Measurements from ENCODE around the gene PAX5. TPM values are rescaled to one million over a fixed set of nuclear protein-coding genes. Genes with fewer than 3 reads are reported as not detected.

PAX5 gene
- total and polyA plus RNA-seq, 3 donors from 2014 or later = 0.79 to 1.9 (median 1.3) TPM

DNA sequence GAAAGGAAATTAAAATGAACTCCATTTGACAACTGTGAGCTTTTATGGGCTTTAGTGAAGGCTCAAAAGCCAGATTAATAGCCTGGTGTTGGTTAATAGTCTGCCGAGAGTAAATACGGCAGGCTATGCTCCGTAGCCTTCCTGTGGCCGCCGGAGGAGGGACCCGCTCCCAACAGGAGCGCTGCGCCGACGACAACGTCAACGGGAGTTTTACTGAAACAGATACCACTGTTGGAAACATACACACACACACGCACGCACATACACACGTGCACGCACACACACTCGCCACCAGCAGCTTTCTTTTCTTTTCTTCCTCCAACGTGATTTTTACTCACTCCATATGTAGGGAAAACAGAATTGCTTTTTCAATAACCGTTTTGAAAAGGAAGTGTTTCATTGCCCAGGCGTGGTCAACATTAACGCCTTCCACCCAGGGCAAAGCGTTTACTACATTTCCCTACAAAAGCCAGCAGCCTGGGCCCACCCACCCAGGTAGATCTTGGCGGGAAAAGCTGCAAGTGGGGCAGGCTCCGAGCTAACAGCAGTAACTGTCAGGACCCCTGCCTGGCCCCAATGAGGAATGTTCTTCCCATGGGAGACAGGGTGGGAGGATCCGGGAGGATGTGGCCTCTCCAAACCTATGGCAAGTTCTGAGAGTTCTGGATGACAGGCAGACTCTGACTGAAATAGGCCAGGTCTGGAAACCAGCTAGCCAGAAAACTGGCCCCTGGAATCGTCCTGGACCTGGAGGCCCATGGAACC lies 72.3 kb downstream of the PAX5 start:
- H3K4me3 ChIP-seq = no peak overlapping the region
- H3K27me3 ChIP-seq = no peaks in the 10 kb centered on the region
- intact Hi-C loops (cut with DNase I; ENCODE audit: low total_unique reads) = no loop called here
- 36 to 42% methylated on average over 26 of the region's 26 CpGs for WGBS, 2 donors
- H3K27ac ChIP-seq = no peak overlapping the region
- H3K4me1 ChIP-seq = no peaks in the 10 kb centered on the region
- H3K36me3 ChIP-seq (ENCODE audit: low read depth, missing control alignments) = no peaks in the 10 kb centered on the region
- no peak for DNase-seq
- TF ChIP-seq, protein P1, sequence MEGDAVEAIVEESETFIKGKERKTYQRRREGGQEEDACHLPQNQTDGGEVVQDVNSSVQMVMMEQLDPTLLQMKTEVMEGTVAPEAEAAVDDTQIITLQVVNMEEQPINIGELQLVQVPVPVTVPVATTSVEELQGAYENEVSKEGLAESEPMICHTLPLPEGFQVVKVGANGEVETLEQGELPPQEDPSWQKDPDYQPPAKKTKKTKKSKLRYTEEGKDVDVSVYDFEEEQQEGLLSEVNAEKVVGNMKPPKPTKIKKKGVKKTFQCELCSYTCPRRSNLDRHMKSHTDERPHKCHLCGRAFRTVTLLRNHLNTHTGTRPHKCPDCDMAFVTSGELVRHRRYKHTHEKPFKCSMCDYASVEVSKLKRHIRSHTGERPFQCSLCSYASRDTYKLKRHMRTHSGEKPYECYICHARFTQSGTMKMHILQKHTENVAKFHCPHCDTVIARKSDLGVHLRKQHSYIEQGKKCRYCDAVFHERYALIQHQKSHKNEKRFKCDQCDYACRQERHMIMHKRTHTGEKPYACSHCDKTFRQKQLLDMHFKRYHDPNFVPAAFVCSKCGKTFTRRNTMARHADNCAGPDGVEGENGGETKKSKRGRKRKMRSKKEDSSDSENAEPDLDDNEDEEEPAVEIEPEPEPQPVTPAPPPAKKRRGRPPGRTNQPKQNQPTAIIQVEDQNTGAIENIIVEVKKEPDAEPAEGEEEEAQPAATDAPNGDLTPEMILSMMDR (IDR thresholded peaks at IDR 0.05) = no peak
- no peak for TF ChIP-seq POLR2A (IDR thresholded peaks at IDR 0.05)
- no peaks in the 10 kb centered on the region for H3K9me3 ChIP-seq

- TF ChIP-seq, protein P1 (IDR thresholded peaks at IDR 0.05) = no peak
- no peak for TF ChIP-seq POLR2A (IDR thresholded peaks at IDR 0.05)
- H3K27me3 ChIP-seq = no peaks in the 10 kb centered on the region
- intact Hi-C loops (cut with DNase I; ENCODE audit: low total_unique reads) = no loop called here
- H3K27ac ChIP-seq = no peak overlapping the region
- H3K4me1 ChIP-seq = no peaks in the 10 kb centered on the region
- H3K36me3 ChIP-seq (ENCODE audit: low read depth, missing control alignments) = no peaks in the 10 kb centered on the region
- no peak for DNase-seq
- 73 to 74% methylated on average over 4 of the region's 4 CpGs for WGBS, 2 donors
- H3K9me3 ChIP-seq = no peaks in the 10 kb centered on the region
- no peak overlapping the region for H3K4me3 ChIP-seq
These were observed 73.0 kb downstream of the PAX5 start for GRCh38 chr9:36961051-36961450.

GRCh38 chr9:36960575-36960955 lies 73.5 kb downstream of the PAX5 start:
- Histone ChIP-seq H3K9me3 (no peaks in the 10 kb centered on the region), H3K36me3 (ENCODE audit: low read depth, missing control alignments) (no peaks in the 10 kb centered on the region), H3K27ac (no peak overlapping the region), H3K4me3 (no peak overlapping the region), H3K27me3 (no peaks in the 10 kb centered on the region), H3K4me1 (no peaks in the 10 kb centered on the region)
- intact Hi-C loops (cut with DNase I; ENCODE audit: low total_unique reads) = no loop called here
- DNase-seq = no peak
- TF ChIP-seq, protein P1 (IDR thresholded peaks at IDR 0.05) = no peak
- no peak for TF ChIP-seq POLR2A (IDR thresholded peaks at IDR 0.05)
- 95 to 97% methylated on average over 4 to 7 of the region's 7 CpGs for WGBS, 2 donors

GRCh38 chr9:36959681-36960574 lies 74.1 kb downstream of the PAX5 start:
- Histone ChIP-seq H3K4me1 (no peaks in the 10 kb centered on the region), H3K36me3 (ENCODE audit: low read depth, missing control alignments) (no peaks in the 10 kb centered on the region), H3K4me3 (no peak overlapping the region), H3K27ac (no peak overlapping the region), H3K27me3 (no peaks in the 10 kb centered on the region), H3K9me3 (no peaks in the 10 kb centered on the region)
- no peak for DNase-seq
- intact Hi-C loops (cut with DNase I; ENCODE audit: low total_unique reads) = no loop called here
- 88 to 91% methylated on average over 6 to 12 of the region's 12 CpGs for WGBS, 2 donors
- TF ChIP-seq, protein P1 (IDR thresholded peaks at IDR 0.05) = no peak
- no peak for TF ChIP-seq POLR2A (IDR thresholded peaks at IDR 0.05)
